K562 (cell line): ENCODE results near the gene MYO6. TPM values are rescaled to one million over a fixed set of nuclear protein-coding genes. Genes with fewer than 3 reads are reported as not detected.

Experiments used
- ATAC-seq: fragments of 200-7000 bp; cut with Tn5 transposase; 3 replicates; pipeline ENCODE4 v1.9.1; 2020; ENCODE audit warnings: moderate library complexity
- BruUV-seq: library from RNA; stranded (reverse); fragments of 400-500 nt; replicated peaks from 2 replicates; lab custom pipeline; 2021; lab: Mats Ljungman, UMichigan
- CTCF ChIA-PET: fragments of 300-600 bp; formaldehyde crosslinking; extraction: SDS; loops from one replicate; lab custom pipeline; 2021; ENCODE audit warnings: low intra/inter-chr PET ratio; lab: Yijun Ruan, JAX
- POLR2A ChIA-PET: fragments of 300-600, 350-650 bp; sonication (Branson Sonifier 250); formaldehyde crosslinking; extraction: SDS; loops from one replicate; lab custom pipeline; 2021; ENCODE audit warnings: antibody characterized with exemption, inconsistent platforms; lab: Yijun Ruan, JAX
- DNase-seq, 4 experiments: peaks; one replicate each; pipeline versions ENCODE4 v3.0.0 to v3.0.0-alpha.2; 2011 to 2018; ENCODE audit warnings: low spot score in 3 of 4, mixed read lengths in 3 of 4; ENCODE audit errors: extremely low read depth in 1 of 4
- FAIRE-seq: peaks from 2 replicates; lab custom pipeline; 2011; peaks lifted over from hg19 to GRCh38; lab: Jason Lieb, UNC
- H2AFZ ChIP-seq: 2 replicates; pipeline ENCODE4 v1.6.0; 2011; ENCODE audit warnings: low read depth, low read length, control low read depth, inconsistent platforms
- H3K27ac ChIP-seq: fragments of 200-600 bp; 3 replicates; pipeline ENCODE4 v1.8.0; 2011; ENCODE audit warnings: low read depth, mild to moderate bottlenecking, control low read depth, inconsistent platforms, low read length, moderate library complexity, mixed read lengths; ENCODE audit errors: extremely low read depth
- H3K27me3 ChIP-seq, 2 experiments: fragments of 300-600 bp in 1 of 2; 2 replicates in 1 of 2; 3 replicates in 1 of 2; pipeline versions ENCODE4 v1.6.0 to v1.8.0; 2011; ENCODE audit warnings: inconsistent platforms in 2 of 2, low read length in 2 of 2, mild to moderate bottlenecking in 1 of 2, mixed read lengths in 1 of 2, moderate library complexity in 1 of 2; ENCODE audit not compliant: control insufficient read depth in 2 of 2, insufficient read depth in 2 of 2
- H3K36me3 ChIP-seq: fragments of 300-600 bp; 3 replicates; pipeline ENCODE4 v1.8.0; 2011; ENCODE audit warnings: mild to moderate bottlenecking, low read length, inconsistent platforms; ENCODE audit not compliant: control insufficient read depth, insufficient read depth
- H3K4me1 ChIP-seq, 2 experiments: fragments of 200-600 bp in 1 of 2; replicated peaks in 1 of 2; 2 replicates in 1 of 2; 3 replicates in 1 of 2; pipeline versions ENCODE4 v1.5.1 to v1.8.0; 2011; ENCODE audit warnings: inconsistent platforms in 2 of 2, low read length in 2 of 2, mild to moderate bottlenecking in 1 of 2, mixed read lengths in 1 of 2, moderate library complexity in 1 of 2; ENCODE audit not compliant: control insufficient read depth in 2 of 2, insufficient read depth in 2 of 2
- H3K4me2 ChIP-seq: 2 replicates; pipeline ENCODE4 v1.6.1; 2011; ENCODE audit warnings: low read length, control low read depth, inconsistent platforms, mixed read lengths; ENCODE audit not compliant: insufficient read depth
- H3K4me3 ChIP-seq: fragments of 200-600 bp; sonication (generic), shearing (Covaris generic); 2 replicates; pipeline ENCODE4 v1.5.1; 2016; ENCODE audit warnings: control low read depth, inconsistent platforms
- H3K79me2 ChIP-seq: fragments of 200-600 bp; 3 replicates; pipeline ENCODE4 v1.8.0; 2011; ENCODE audit warnings: low read length, inconsistent platforms; ENCODE audit not compliant: control insufficient read depth, insufficient read depth
- H3K9ac ChIP-seq, 2 experiments: 2 replicates each; pipeline versions ENCODE4 v1.6.0 to v1.6.1; 2011; ENCODE audit warnings: low read depth in 2 of 2, low read length in 2 of 2, control low read depth in 1 of 2, inconsistent platforms in 1 of 2, mild to moderate bottlenecking in 1 of 2, mixed read lengths in 1 of 2; ENCODE audit not compliant: insufficient read depth in 1 of 2
- H3K9me1 ChIP-seq: one replicate; pipeline ENCODE4 v1.6.0; 2011; ENCODE audit warnings: inconsistent platforms, mild to moderate bottlenecking, low read length, moderate library complexity; ENCODE audit not compliant: control insufficient read depth, insufficient read depth
- H3K9me3 ChIP-seq: replicated peaks from 2 replicates; pipeline ENCODE4 v1.5.1; 2011; ENCODE audit warnings: low read depth, low read length, inconsistent platforms; ENCODE audit not compliant: control insufficient read depth, insufficient read depth
- H4K20me1 ChIP-seq: replicated peaks from 2 replicates; pipeline ENCODE4 v1.6.1; 2011; ENCODE audit warnings: low read length, inconsistent platforms, mixed read lengths; ENCODE audit not compliant: control insufficient read depth, insufficient read depth
- ARID1B ChIP-seq: fragments of 450-650 bp; IDR thresholded peaks from 2 replicates; pipeline ENCODE4 v1.6.1; 2016; ENCODE audit warnings: antibody characterized with exemption, mild to moderate bottlenecking, inconsistent platforms
- CAMTA2 ChIP-seq: fragments of 250-450 bp; sonication (Bioruptor Pico); conservative IDR thresholded peaks from 2 replicates; pipeline ENCODE4 v1.5.1; 2022
- CHD7 ChIP-seq: fragments of 200-600 bp; sonication (generic); IDR thresholded peaks from one replicate; pipeline ENCODE4 v1.6.1; 2012; ENCODE audit warnings: mild to moderate bottlenecking, low read depth, low read length, inconsistent platforms
- CREB5 ChIP-seq: fragments of 250-450 bp; sonication (Bioruptor Pico); IDR thresholded peaks from 2 replicates; pipeline ENCODE4 v1.5.0; 2020; ENCODE audit warnings: mild to moderate bottlenecking
- DMBX1 ChIP-seq: fragments of 250-450 bp; sonication (Bioruptor Pico); IDR thresholded peaks from 2 replicates; pipeline ENCODE4 v1.8.0; 2022; ENCODE audit warnings: inconsistent platforms, mild to moderate bottlenecking, moderate library complexity, borderline replicate concordance
- EP400 ChIP-seq: fragments of 450-650 bp; IDR thresholded peaks from 2 replicates; pipeline ENCODE4 v1.6.1; 2017; ENCODE audit warnings: antibody characterized with exemption, mild to moderate bottlenecking, moderate library complexity
- PHB ChIP-seq: fragments of 250-450 bp; sonication (Bioruptor Pico); IDR thresholded peaks from 2 replicates; pipeline ENCODE4 v1.5.0; 2021
- SMAD1 ChIP-seq: fragments of 150-350 bp; IDR thresholded peaks from 2 replicates; pipeline ENCODE4 v1.6.1; 2014; ENCODE audit warnings: low read length, low read depth; ENCODE audit not compliant: partially characterized antibody
- STAG1 ChIP-seq: sonication (generic); formaldehyde crosslinking; IDR thresholded peaks from 2 replicates; pipeline ENCODE4 v1.5.0; 2020; ENCODE audit warnings: missing genetic modification reagents, borderline replicate concordance
- XRCC5 ChIP-seq: fragments of 200-400 bp; formaldehyde crosslinking; IDR thresholded peaks from 2 replicates; pipeline ENCODE4 v1.6.1; 2017; ENCODE audit warnings: low read depth, mild to moderate bottlenecking, low read length
- ZNF696 ChIP-seq: fragments of 250-450 bp; sonication (Bioruptor Pico); conservative IDR thresholded peaks from 2 replicates; pipeline ENCODE4 v1.4.0; 2020; ENCODE audit warnings: mild to moderate bottlenecking, moderate library complexity
- WGBS: fragments of 100-300 bp; shearing (Covaris generic); methylation state at CpG from one replicate; pipeline ENCODE4 v1.1.6; 2016; ENCODE audit warnings: low coverage, mixed read lengths; ENCODE audit not compliant: insufficient coverage; ENCODE audit errors: missing lambda C conversion rate; 5-methylcytosine and 5-hydroxymethylcytosine counted together
- in situ Hi-C: fragments of 300-500 bp; cut with MboI; formaldehyde crosslinking; loops from 4 replicates; pipeline ENCODE4 v1.15.0; 2018; ENCODE audit warnings: inconsistent platforms, mixed read lengths
- intact Hi-C: fragments of 100-400 bp; cut with micrococcal nuclease; formaldehyde crosslinking; loops from 2 replicates; pipeline ENCODE4 v1.14.2; 2022
- polyA plus RNA-seq, 8 experiments: library from polyadenylated mRNA; depleted of rRNA in 4 of 8; stranded (reverse) in 5 of 8; unstranded in 3 of 8; fragments of >200 nt; fragmentation: Nextera tagmentation in 2 of 8; fragmentation: Illumina TruSeq in 1 of 8; extraction: Ambion mirVana in 2 of 8; extraction: Trizol in 1 of 8; gene quantifications; 2 replicates each; pipeline versions ENCODE4 v1.2.1 to v1.2.3, GENCODE V29; 2011 to 2014; ENCODE audit warnings: inconsistent platforms in 1 of 8, missing spikeins in 1 of 8
- total RNA-seq, 7 experiments: library from RNA; depleted of rRNA in 6 of 7; stranded (reverse); fragments of >200 nt in 6 of 7; fragmentation: Illumina TruSeq in 2 of 7; extraction: Trizol in 2 of 7; gene quantifications; 2 replicates each; pipeline versions ENCODE4 v1.2.1 to v1.2.3, GENCODE V29; 2011 to 2021; ENCODE audit warnings: low replicate concordance in 1 of 7

MYO6 gene
- total and polyA plus RNA-seq, 9 of the 15 experiments (the other 6 are each of a cell fraction or from before 2014, with no cell fraction given) = 1.3 to 5.5 (median 2.7) TPM

GRCh38 chr6:75743971-75744370 lies 5.1 kb upstream of the MYO6 start:
- no TSS peak for BruUV-seq
- no peak overlapping the region for H3K4me2 ChIP-seq
- no peak for FAIRE-seq
- in situ Hi-C loops (no loop called here), intact Hi-C loops (no loop called here)
- no peak overlapping the region for H2AFZ ChIP-seq
- H4K20me1 ChIP-seq = no peaks in the 10 kb centered on the region
- no peak for DNase-seq
- no peak overlapping the region for H3K27ac ChIP-seq
- ChIA-PET CTCF (no interaction called here), POLR2A (no interaction called here)
- no peaks in the 10 kb centered on the region for H3K36me3 ChIP-seq
- no peaks in the 10 kb centered on the region for H3K9me3 ChIP-seq
- no peaks in the 10 kb centered on the region for H3K79me2 ChIP-seq
- ATAC-seq = no peak
- WGBS = 3% methylated on average over 4 of the region's 4 CpGs
- H3K27me3 ChIP-seq = peaks cover 7 to 19% of the 10 kb centered on the region in 2 experiments; a peak in 3 of 5 replicates
- H3K4me3 ChIP-seq = no peak overlapping the region
- H3K9me1 ChIP-seq = no peaks in the 10 kb centered on the region
- H3K9ac ChIP-seq = no peak overlapping the region
- H3K4me1 ChIP-seq = peaks cover 0 to 8% of the 10 kb centered on the region in 2 experiments; a peak in 2 of 5 replicates
- no peak for TF ChIP-seq SMAD1
- TF ChIP-seq ARID1B = no peak
- TF ChIP-seq CHD7 = no peak
- TF ChIP-seq ZNF696 (CRISPR knock-in tag) = no peak
- TF ChIP-seq EP400 = no peak
- TF ChIP-seq CREB5 (CRISPR knock-in tag) = no peak
- no peak for TF ChIP-seq PHB (CRISPR knock-in tag)
- TF ChIP-seq CAMTA2 (CRISPR knock-in tag) = no peak
- TF ChIP-seq STAG1 (CRISPR knock-in tag) = no peak
- no peak for TF ChIP-seq XRCC5
- TF ChIP-seq DMBX1 (CRISPR knock-in tag) = no peak
